SK-N-MC (cell line): ENCODE measurements around the gene NLRC5.
"Not testable (repeated sequence)": the region's sequence is repeated elsewhere in the genome, so short reads cannot be mapped to it uniquely, and the experiment has no call there.

Experiments used
- DNase-seq: peaks from one replicate; pipeline ENCODE4 v3.0.0-alpha.2; 2011; ENCODE audit warnings: low read depth, low spot score
- H3K27ac ChIP-seq: fragments of 200-600 bp; sonication (generic); 2 replicates; pipeline ENCODE4 v1.5.1; 2016; ENCODE audit warnings: mixed run types
- H3K36me3 ChIP-seq: fragments of 200-600 bp; sonication (generic); 2 replicates; pipeline ENCODE4 v1.6.1; 2017; ENCODE audit warnings: antibody characterized with exemption, low read length, mixed read lengths; ENCODE audit not compliant: insufficient read depth
- H3K4me3 ChIP-seq: fragments of 200-600 bp; sonication (generic); 2 replicates; pipeline ENCODE4 v1.5.1; 2016
- H3K9ac ChIP-seq: fragments of 200-600 bp; sonication (generic); 2 replicates; pipeline ENCODE4 v1.8.0; 2017; ENCODE audit warnings: mixed run types, mixed read lengths; ENCODE audit not compliant: insufficient read length
- H3K9me3 ChIP-seq: fragments of 200-600 bp; sonication (generic); 2 replicates; pipeline ENCODE4 v1.6.1; 2017; ENCODE audit warnings: low read depth, mild to moderate bottlenecking, antibody characterized with exemption, low read length, moderate library complexity, mixed read lengths
- EZH2 ChIP-seq: fragments of 200-600 bp; sonication (generic); IDR thresholded peaks from one replicate; pipeline ENCODE4 v1.6.1; 2017; ENCODE audit warnings: antibody characterized with exemption
- FOXP2 ChIP-seq: optimal IDR thresholded peaks from 2 replicates; pipeline ENCODE3; 2011; ENCODE audit warnings: mild to moderate bottlenecking, moderate library complexity; ENCODE audit not compliant: insufficient read depth; ENCODE audit errors: extremely low read length, control extremely low read depth
- POLR2AphosphoS5 ChIP-seq: IDR thresholded peaks from 2 replicates; pipeline ENCODE4 v1.6.1; 2012; ENCODE audit warnings: mild to moderate bottlenecking, low read depth, low read length, borderline replicate concordance

Gene NLRC5

GRCh38 chr16:57001026-57001679 lies 11.8 kb downstream of the NLRC5 start:
- H3K27ac ChIP-seq: no peak overlapping the region
- H3K9ac ChIP-seq: no peak overlapping the region
- H3K4me3 ChIP-seq: no peak overlapping the region
- H3K36me3 ChIP-seq: no peaks in the 10 kb centered on the region
- no peak for DNase-seq
- TF ChIP-seq POLR2AphosphoS5 (no peak), FOXP2 (no peak), EZH2 (no peak)
- no peaks in the 10 kb centered on the region for H3K9me3 ChIP-seq

DNA sequence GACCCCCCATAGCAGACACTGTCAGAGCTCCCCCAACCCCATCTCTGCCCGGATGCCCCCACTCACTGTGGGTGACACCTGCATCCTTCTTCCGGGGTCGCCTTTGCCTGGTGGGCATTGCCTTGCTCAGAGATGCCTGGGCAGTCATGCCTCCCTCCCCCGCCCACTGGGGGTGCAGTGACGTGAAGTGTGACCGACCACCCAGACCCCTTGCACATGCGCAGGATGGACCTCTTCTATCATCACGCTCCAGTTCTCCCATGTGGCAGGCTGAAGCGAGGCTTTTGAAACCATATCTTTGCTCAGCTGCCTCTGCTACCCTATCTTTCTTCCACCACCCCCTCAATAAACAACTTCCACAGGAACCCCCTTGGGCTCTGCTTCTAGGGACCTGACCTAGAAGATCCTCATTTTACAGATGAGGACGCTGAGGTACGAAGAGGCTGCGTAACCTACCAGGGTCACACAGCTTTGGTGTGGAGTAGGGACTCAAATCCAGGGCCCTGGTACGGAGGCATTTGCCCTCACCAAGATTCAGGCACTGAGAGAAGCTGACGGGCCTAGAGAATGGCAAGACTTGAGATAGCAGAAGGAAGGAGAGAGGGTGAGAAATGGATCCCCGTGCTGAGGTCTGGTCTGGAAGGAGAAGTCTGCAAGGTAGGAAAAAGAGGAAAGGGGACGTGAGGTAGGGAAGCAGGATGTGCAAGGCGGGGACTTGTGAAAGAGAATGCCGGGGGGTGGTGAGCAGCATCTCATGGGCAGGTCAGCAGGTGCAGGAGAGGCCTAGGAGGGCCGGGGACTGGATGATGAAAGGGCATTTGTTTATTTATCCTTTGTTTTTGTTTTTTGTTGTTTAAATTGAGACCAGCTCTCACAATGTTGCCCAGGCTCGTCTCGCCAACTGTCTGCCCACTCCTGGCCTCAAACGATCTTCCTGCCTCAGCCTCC lies 14.4 kb downstream of the NLRC5 start:
- Histone ChIP-seq H3K36me3 (no peaks in the 10 kb centered on the region), H3K4me3 (no peak overlapping the region), H3K27ac (no peak overlapping the region), H3K9me3 (no peaks in the 10 kb centered on the region), H3K9ac (no peak overlapping the region)
- TF ChIP-seq EZH2: no peak
- no peak for TF ChIP-seq POLR2AphosphoS5
- TF ChIP-seq FOXP2: no peak
- no peak for DNase-seq

GRCh38 chr16:57004387-57005250 lies 15.3 kb downstream of the NLRC5 start:
- Histone ChIP-seq H3K4me3 (no peak overlapping the region), H3K36me3 (no peaks in the 10 kb centered on the region), H3K9ac (no peak overlapping the region), H3K9me3 (no peaks in the 10 kb centered on the region), H3K27ac (no peak overlapping the region)
- no peak for TF ChIP-seq FOXP2
- no peak for TF ChIP-seq EZH2
- no peak for TF ChIP-seq POLR2AphosphoS5
- DNase-seq: no peak

- H3K27ac ChIP-seq, DNase-seq, H3K9me3 ChIP-seq, H3K4me3 ChIP-seq, H3K9ac ChIP-seq, H3K36me3 ChIP-seq: not testable (repeated sequence)
Measured at GRCh38 chr16:57005597-57005996, 16.2 kb downstream of the NLRC5 start.

- no peaks in the 10 kb centered on the region for H3K36me3 ChIP-seq
- H3K27ac ChIP-seq: no peak overlapping the region
- DNase-seq: no peak
- H3K9me3 ChIP-seq: no peaks in the 10 kb centered on the region
- TF ChIP-seq POLR2AphosphoS5 (no peak), EZH2 (no peak), FOXP2 (no peak)
- no peak overlapping the region for H3K4me3 ChIP-seq
- H3K9ac ChIP-seq: no peak overlapping the region
Measured at GRCh38 chr16:57007050-57007449, 17.7 kb downstream of the NLRC5 start.

DNA sequence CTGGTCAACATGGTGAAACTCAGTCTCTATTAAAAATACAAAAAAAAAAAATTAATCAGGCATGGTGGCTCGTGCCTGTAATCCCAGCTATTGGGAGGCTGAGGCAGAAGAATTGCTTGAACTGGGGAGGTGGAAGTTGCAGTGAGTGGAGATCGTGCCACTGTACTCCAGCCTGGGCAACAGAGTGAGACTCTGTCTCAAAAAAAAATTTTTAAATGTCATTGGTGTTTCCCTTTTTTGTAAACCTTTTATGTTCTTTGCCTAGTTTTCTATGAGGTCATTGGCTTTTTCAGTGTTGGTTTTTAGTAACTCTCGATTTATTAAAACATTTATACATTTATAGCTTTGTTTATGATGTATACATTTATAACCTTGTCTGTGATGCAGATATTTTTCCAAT lies 18.2 kb downstream of the NLRC5 start:
- no peaks in the 10 kb centered on the region for H3K36me3 ChIP-seq
- H3K9ac ChIP-seq: no peak overlapping the region
- H3K4me3 ChIP-seq: no peak overlapping the region
- H3K27ac ChIP-seq: no peak overlapping the region
- no peaks in the 10 kb centered on the region for H3K9me3 ChIP-seq
- no peak for DNase-seq
- no peak for TF ChIP-seq EZH2
- no peak for TF ChIP-seq FOXP2
- no peak for TF ChIP-seq POLR2AphosphoS5

GRCh38 chr16:57008440-57008839 lies 19.1 kb downstream of the NLRC5 start:
- H3K27ac ChIP-seq: no peak overlapping the region
- no peaks in the 10 kb centered on the region for H3K36me3 ChIP-seq
- DNase-seq: no peak

GRCh38 chr16:57009643-57010170 lies 20.4 kb downstream of the NLRC5 start:
- Histone ChIP-seq H3K36me3 (no peaks in the 10 kb centered on the region), H3K9me3 (no peaks in the 10 kb centered on the region), H3K4me3 (no peak overlapping the region), H3K27ac (no peak overlapping the region), H3K9ac (no peak overlapping the region)
- no peak for TF ChIP-seq EZH2
- no peak for TF ChIP-seq POLR2AphosphoS5
- TF ChIP-seq FOXP2: no peak
- DNase-seq: no peak

More at GRCh38 chr16:57008440-57008839, 19.1 kb downstream of the NLRC5 start:
- Histone ChIP-seq H3K9me3 (no peaks in the 10 kb centered on the region), H3K4me3 (no peak overlapping the region), H3K9ac (no peak overlapping the region)
- TF ChIP-seq FOXP2: no peak
- no peak for TF ChIP-seq POLR2AphosphoS5
- TF ChIP-seq EZH2: no peak
